A673 (cell line): ENCODE data around the gene ZNF3.

Source experiments
- CTCF ChIP-seq: fragments of 300-800, 200-600 bp; sonication (generic); conservative IDR thresholded peaks from 2 replicates; pipeline ENCODE4 v1.5.1; 2017; ENCODE audit warnings: low read depth, mild to moderate bottlenecking, antibody characterized with exemption, low read length, moderate library complexity, mixed read lengths
- EZH2 ChIP-seq: fragments of 200-600 bp; sonication (generic); IDR thresholded peaks from 2 replicates; pipeline ENCODE4 v1.6.1; 2017; ENCODE audit warnings: borderline replicate concordance, low read depth, mild to moderate bottlenecking, mixed read lengths, antibody characterized with exemption, low read length; ENCODE audit not compliant: poor library complexity, severe bottlenecking

- TF ChIP-seq CTCF (no peak), EZH2 (no peak)
Measured at GRCh38 chr7:100024020-100024619, 57.4 kb downstream of the ZNF3 start.
